EH (cell line): ENCODE data around the gene EPAS1.

ENCODE experiments used
- DNase-seq: peaks from one replicate; pipeline ENCODE4 v3.0.0-alpha.2; 2015; ENCODE audit warnings: low read depth

Gene EPAS1

GRCh38 chr2:46323730-46324129 lies 26.5 kb downstream of the EPAS1 start:
- DNase-seq: no peak

- peak; percentile 79 for DNase-seq
Observed at GRCh38 chr2:46325182-46325928, 28.1 kb downstream of the EPAS1 start.

- no peak for DNase-seq
Observed at GRCh38 chr2:46326231-46326980, 29.2 kb downstream of the EPAS1 start.

GRCh38 chr2:46327627-46328026 lies 30.4 kb downstream of the EPAS1 start:
- DNase-seq: no peak

GRCh38 chr2:46328291-46328690 lies 31.1 kb downstream of the EPAS1 start:
- peak; percentile 62 for DNase-seq

GRCh38 chr2:46328829-46329228 lies 31.6 kb downstream of the EPAS1 start:
- DNase-seq: no peak

- DNase-seq: no peak
Observed at GRCh38 chr2:46329340-46329739, 32.1 kb downstream of the EPAS1 start.

- peak; percentile 95 for DNase-seq
Observed at GRCh38 chr2:46329803-46330775, 32.9 kb downstream of the EPAS1 start.

- peak; percentile 74 for DNase-seq
Observed at GRCh38 chr2:46331109-46331766, 34.0 kb downstream of the EPAS1 start.

GRCh38 chr2:46332686-46333281 lies 35.6 kb downstream of the EPAS1 start:
- peak; percentile 58 for DNase-seq

- peak; percentile 56 for DNase-seq
Observed at GRCh38 chr2:46333912-46334311, 36.7 kb downstream of the EPAS1 start.

- DNase-seq: peak; percentile 99
Observed at GRCh38 chr2:46334389-46335271, 37.4 kb downstream of the EPAS1 start.

GRCh38 chr2:46335391-46336282 lies 38.4 kb downstream of the EPAS1 start:
- DNase-seq: peak; percentile 93

- peak; percentile 85 for DNase-seq
Observed at GRCh38 chr2:46336283-46336959, 39.2 kb downstream of the EPAS1 start.

- peak; percentile 39 for DNase-seq
Observed at GRCh38 chr2:46337208-46337994, 40.2 kb downstream of the EPAS1 start.

GRCh38 chr2:46338674-46339073 lies 41.5 kb downstream of the EPAS1 start:
- DNase-seq: no peak

- DNase-seq: no peak
Observed at GRCh38 chr2:46339200-46339599, 42.0 kb downstream of the EPAS1 start.
